Effector CD4-positive, alpha-beta T cell (primary cell): ENCODE measurements around the gene AFF2.

Experiments used
- DNase-seq: peaks from one replicate; pipeline ENCODE4 v3.0.0-alpha.2; 2020

The AFF2 gene

GRCh38 chrX:149036086-149036485, 535.7 kb downstream of the AFF2 start:
- no peak for DNase-seq

GRCh38 chrX:149037281-149037870, 537.0 kb downstream of the AFF2 start:
- no peak for DNase-seq

GRCh38 chrX:149039057-149039456, 538.6 kb downstream of the AFF2 start:
- no peak for DNase-seq

DNA sequence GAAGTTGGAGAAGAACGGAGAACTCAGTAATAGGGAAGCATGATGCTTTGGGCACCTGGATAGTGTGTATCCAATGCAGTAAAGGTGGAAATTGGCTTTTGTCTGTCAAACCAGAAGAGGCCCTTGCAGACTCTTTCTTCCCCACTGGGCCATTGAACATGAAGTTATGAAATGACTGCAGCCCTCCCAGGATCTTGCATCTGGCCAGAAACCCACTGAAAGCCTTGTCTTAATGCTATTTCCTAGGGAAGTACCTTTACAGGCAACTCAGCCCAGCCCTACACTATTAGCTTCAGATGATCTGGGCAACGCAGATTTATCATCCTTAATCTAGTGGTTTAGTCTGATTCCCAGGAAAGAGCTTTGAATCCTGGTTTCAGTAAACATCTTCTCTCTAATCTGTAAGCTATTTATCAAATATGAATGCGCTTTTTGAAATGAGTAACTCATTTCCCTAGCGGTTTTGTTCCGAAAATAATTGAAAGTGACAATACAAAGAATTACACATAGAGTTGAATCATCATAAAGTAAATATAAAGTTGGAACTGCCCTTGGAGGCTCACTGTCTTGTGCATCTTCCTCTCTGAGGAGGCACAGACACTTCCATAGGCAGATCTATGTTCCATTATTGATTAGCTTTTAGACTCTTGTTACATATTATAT, 540.6 kb downstream of the AFF2 start:
- no peak for DNase-seq

GRCh38 chrX:149043401-149043800, 543.0 kb downstream of the AFF2 start:
- no peak for DNase-seq

- no peak for DNase-seq
These were observed 544.1 kb downstream of the AFF2 start for GRCh38 chrX:149044471-149044870.

DNA sequence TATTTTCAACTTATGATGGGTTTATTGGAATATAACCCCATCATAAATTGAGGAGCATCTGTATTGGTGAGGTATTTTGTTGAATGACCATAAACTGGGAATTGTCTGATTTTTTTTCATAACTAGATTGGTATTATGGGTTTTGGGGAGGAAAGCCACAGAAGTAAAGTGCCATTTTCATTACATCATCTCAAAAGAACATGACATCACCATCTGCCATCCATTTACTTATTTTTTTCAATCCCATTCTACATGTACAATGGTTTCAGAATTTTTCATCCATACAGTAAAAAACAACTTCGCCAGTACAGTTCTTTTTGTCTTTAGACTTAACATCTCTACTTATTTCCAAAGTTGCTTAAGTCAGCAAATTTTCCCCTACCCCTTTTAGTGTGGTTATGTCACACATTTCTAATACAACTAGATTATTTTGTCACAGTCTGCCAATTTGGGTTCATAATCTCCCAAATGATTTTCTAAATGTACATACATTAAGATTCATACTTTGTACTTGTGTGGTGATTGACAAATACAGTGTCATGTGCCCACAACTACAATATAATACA, 545.3 kb downstream of the AFF2 start:
- no peak for DNase-seq
